ENCODE results near the gene SPP1.

- TF ChIP-seq, protein P1, sequence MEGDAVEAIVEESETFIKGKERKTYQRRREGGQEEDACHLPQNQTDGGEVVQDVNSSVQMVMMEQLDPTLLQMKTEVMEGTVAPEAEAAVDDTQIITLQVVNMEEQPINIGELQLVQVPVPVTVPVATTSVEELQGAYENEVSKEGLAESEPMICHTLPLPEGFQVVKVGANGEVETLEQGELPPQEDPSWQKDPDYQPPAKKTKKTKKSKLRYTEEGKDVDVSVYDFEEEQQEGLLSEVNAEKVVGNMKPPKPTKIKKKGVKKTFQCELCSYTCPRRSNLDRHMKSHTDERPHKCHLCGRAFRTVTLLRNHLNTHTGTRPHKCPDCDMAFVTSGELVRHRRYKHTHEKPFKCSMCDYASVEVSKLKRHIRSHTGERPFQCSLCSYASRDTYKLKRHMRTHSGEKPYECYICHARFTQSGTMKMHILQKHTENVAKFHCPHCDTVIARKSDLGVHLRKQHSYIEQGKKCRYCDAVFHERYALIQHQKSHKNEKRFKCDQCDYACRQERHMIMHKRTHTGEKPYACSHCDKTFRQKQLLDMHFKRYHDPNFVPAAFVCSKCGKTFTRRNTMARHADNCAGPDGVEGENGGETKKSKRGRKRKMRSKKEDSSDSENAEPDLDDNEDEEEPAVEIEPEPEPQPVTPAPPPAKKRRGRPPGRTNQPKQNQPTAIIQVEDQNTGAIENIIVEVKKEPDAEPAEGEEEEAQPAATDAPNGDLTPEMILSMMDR (optimal IDR thresholded peaks at IDR 0.05 in 1 of 3, IDR thresholded peaks at IDR 0.05 in 1 of 3, conservative IDR thresholded peaks at IDR 0.05 in 1 of 3; ENCODE audit: extremely low read depth in 1 of 3, insufficient read depth in 2 of 3, low read length in 3 of 3), result no peak
- no peak for TF ChIP-seq EZH2 (IDR thresholded peaks at IDR 0.05; ENCODE audit: low read length)
Observed at GRCh38 chr4:88008743-88009171, 33.2 kb downstream of the SPP1 start.
